Stimulated activated CD8-positive, alpha-beta memory T cell treated with anti-CD3 and anti-CD28 coated beads, Interleukin-4, amount 100 ng/mL, for 24 hours (primary cell): ENCODE data around the gene CYGB.
"Not testable (repeated sequence)": the region's sequence is repeated elsewhere in the genome, so short reads cannot be mapped to it uniquely, and the experiment has no call there.

Source experiments
- DNase-seq: peaks from one replicate; pipeline ENCODE4 v3.0.0-alpha.2; 2020; ENCODE audit warnings: low read depth

CYGB gene

DNA sequence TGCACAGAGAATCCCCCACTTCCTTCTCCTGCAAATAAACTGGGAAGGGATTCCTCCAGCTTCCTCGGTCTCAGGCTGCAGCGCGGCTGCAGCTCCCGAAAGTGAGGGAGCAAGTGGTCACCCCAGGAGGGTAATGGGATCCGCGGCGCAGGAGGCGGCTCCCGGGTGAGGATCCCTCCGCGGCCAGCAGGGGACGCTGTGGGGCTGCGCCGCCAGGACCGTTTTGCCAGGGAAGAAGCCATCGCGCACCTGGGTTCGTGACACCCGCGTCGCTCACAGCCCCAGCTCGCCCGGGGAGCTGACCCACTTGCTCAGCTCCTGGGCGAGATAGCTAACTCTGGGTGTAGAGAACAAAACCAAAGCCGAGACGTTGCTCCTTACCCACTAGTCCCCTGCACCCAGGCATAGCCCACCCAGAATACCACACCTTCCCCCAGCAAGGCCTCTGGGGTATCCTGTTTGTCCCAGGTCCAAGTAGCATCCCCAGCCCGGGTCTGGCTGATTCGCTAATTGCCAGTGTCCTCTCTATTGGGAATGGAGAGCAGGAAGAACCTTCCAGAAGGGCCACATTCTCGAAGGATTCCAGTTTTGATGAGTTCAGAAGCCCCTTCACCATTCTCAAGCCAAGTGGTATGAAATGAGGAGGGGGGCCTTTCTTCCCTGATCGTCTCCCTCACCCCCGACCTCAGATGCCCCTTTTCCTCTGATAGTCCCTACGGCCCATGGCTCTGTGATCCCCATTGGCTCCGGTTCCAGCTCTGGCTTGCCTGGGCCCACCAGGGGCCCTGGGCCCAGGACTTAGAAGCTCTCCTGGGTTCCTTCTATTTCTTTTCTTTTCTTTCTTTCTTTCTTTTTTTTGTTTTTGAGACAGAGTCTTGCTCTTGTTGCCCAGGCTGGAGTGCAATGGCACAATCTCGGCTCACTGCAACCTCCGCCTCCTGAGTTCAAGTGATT, 14.1 kb downstream of the CYGB start:
- peak; percentile 66 for DNase-seq

DNA sequence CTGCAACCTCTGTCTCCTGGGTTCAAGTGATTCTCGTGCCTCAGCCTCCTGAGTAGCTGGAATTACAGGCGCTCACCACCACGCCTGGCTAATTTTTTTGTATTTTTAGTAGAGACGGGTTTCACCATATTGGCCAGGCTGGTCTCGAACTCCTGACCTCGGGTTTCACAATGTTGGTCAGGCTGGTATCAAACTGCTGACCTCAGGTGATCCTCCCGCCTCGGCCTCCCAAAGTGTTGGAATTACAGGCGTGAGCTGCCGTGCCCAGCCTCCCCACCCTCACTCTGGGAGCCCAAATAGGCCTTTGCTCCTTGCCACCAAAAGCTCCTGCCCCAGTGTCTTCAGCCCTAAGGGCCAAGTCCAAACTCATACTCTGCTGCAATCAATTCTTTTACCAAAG, 15.8 kb downstream of the CYGB start:
- not testable (repeated sequence) for DNase-seq

DNA sequence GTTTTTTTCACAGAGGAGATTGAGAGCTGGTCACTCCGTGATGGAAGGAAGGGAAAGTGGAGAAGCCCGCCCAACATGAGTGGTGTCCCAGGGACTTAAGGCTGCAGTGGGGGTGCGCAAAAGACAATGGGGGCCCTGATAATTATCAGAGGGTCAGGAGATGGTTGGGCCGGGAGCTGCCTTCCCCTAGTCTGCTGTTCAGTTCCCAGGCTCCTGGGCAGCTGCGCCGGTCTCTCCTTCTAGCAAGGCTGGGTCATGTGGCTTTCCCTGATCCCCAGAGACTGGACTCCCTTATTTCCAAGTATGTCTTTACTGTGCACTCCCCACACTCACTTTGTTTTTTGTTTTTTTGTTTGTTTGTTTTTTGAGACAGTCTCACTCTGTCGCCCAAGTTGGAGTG, 16.2 kb downstream of the CYGB start:
- DNase-seq, result no peak

DNA sequence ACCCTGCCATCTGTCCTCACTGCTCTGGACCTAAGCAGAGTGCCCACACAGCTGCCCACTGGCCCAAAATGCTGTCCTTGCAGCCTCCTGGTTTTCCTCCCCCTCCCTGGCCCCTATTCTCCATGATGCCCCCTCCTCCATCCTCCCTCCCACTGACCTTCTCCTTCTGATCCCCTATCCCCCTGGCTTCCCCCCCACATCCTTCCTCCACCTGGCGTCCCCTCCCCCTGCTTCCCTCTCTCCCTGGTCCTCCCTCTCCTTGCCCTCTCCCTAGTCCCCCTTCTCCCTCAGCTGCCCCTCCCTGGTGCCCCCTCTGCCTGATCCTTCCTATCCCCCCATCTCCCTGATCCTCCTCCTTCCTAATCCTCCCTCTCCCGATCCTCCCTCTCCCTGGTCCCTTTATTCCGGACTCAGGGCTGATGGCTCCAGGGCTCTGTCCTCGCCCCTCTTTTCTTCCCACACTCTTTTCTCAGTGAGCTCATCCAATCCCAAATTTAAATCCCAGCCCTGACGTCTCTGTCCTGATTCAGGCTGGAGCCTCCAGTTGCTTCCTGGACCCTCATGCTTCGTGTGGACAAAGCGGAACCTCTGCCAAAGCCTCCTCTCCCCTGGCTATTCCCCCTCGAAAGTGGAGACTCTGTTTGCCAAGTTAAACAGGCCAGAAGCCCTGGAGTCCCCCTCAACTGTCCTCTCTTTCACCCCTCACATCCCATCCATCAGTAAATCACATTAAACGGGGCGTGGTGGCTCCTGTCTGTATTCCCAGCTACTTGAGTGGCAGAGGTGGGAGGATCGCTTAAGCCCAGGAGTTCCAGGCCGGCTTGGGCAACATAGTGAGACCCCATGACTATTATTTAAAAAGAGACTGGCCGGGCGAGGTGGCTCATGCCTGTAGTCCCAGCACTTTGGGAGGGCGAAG, 18.2 kb downstream of the CYGB start:
- DNase-seq, result no peak

DNA sequence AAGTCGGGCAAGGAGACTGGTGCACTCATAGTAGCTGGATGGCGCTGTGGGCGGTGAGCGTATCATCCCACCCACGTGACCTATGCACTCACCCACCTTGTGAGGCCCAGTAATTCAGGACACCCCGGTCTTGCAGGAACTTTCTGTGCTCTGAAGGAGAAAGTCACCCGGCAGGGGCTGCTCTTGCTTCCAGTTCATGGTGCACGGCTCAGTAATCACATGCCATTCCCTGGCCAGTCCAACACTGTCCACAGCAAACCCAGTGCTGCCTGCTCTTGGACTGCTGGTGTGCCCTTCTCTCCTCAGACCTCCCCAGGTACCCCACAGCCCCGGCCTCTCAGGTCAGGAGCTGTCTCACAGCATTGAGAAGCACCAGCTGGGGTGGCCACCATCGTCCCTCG, 19.9 kb downstream of the CYGB start:
- no peak for DNase-seq

GRCh38 chr17:76515274-76515949, 22.1 kb downstream of the CYGB start:
- peak; percentile 69 for DNase-seq

DNA sequence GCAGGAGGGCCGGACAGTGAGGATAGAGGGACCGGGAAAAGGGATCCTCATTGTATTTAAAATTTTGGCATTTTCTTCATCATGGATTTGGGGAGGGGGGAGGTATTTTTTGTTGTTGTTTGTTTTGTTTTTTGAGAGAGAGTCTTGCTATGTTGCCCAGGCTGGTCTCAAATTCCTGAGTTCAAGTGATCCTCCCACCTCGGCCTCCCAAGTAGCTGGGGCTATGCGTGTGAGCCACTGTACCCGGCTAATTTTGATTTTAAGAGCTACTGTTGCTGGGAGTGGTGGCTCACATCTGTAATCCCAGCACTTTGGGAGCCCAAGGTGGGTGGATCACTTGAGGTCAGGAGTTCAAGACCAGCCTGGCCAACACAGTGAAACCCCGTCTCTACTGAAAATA, 23.2 kb downstream of the CYGB start:
- DNase-seq, result not testable (repeated sequence)

- DNase-seq, result no peak
These were observed 24.2 kb downstream of the CYGB start for GRCh38 chr17:76513306-76513692.

- DNase-seq, result no peak
These were observed 24.9 kb downstream of the CYGB start for GRCh38 chr17:76512366-76513305.

DNA sequence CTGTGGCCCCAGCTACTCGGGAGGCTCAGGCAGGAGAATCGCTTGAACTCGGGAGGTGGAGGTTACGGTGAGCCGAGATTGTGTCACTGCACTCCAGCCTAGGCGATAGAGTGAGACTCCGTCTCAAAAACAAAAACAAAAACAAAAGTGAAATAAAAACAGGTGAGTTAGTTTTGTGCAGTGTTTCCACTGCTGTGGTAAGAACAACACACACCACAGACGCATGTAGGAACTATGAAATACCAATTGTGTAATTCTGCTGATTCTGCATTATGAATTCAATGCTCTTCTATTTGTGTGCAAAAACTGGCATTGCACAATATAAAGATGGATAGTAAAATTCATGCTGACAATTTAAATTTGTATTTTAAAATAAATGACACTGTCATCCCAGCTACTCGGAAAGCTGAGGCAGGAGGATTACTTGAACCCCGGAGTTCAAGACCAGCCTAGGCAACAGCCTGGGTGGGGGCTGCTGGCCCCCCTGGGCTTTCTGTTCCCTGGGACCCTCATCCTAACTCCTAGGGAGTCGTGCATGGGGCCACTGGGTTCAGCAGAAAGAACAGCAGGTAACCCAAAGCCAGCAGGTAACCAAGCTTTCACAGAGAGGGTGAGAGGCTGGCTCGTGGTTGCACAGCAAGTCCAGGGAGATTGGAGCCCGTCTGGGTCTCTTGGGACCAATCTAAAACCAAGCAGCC, 25.7 kb downstream of the CYGB start:
- DNase-seq, result no peak

DNA sequence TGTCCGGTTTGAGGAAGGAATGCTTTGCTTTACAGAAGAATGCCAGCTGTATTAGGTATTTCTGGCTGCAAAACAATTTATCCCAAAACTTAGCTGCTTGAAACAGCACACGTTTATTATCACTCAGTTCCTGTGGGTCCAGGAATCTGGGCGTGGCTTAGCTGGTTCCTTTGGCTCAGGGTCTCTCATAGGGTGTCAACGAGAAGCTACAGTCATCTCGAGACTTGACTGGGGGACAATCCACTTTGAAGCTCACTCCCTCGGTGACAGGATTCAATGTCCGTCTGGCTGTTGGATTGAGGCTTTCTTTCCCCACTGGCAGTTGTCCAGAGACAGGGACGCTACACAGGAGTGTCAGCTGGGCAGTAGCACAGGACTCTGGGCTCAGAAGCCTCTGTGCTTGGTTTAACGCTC, 26.7 kb downstream of the CYGB start:
- DNase-seq, result no peak

- DNase-seq, result not testable (repeated sequence)
These were observed 28.9 kb downstream of the CYGB start for GRCh38 chr17:76508472-76509063.

DNA sequence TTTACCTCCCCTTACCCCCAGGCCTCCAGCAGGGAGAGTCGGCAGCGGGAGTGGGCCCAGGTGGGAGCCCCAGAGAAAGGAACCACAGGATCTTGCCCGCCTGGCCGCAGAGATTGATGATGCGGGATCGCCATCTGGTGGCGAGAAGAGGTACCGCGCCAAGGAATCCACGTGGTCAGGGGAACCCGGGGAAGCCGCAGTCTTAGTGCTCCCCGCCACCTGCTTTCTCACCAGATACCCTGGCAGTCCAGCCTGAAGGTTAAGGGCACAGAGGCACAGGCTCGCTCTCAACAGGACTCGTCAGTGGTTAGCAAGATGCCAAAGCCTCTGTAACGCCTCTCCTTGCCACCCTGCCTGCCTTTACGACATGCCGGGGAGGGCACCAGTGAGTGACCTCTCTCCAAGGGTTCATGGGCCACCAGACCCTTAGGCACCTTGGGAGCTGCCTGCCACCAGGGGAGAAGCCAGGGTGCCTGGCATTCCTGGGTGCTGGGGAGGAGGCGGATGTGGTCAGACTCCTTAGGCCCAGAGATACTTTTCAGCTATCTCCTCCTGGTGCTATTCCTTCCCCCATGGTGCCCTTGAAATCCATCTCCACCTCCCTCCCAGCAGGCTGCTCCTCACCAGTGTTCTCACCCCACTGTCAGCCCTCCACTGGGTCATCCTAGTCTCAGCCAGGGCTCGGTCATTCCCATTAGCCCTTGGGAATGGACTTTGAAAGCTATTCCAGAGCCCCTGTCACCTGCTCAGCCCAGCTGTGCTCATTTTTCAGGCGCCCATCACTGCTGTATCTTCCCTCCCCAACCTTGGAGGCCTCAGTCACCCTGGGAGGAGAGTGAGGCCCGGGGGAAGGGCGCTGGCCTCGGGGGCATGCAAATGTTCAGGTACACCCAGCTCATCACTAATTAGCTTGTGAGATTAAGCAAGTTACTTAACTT, 30.8 kb downstream of the CYGB start:
- DNase-seq, result peak; percentile 82

GRCh38 chr17:76504117-76504516, 33.4 kb downstream of the CYGB start:
- no peak for DNase-seq

DNA sequence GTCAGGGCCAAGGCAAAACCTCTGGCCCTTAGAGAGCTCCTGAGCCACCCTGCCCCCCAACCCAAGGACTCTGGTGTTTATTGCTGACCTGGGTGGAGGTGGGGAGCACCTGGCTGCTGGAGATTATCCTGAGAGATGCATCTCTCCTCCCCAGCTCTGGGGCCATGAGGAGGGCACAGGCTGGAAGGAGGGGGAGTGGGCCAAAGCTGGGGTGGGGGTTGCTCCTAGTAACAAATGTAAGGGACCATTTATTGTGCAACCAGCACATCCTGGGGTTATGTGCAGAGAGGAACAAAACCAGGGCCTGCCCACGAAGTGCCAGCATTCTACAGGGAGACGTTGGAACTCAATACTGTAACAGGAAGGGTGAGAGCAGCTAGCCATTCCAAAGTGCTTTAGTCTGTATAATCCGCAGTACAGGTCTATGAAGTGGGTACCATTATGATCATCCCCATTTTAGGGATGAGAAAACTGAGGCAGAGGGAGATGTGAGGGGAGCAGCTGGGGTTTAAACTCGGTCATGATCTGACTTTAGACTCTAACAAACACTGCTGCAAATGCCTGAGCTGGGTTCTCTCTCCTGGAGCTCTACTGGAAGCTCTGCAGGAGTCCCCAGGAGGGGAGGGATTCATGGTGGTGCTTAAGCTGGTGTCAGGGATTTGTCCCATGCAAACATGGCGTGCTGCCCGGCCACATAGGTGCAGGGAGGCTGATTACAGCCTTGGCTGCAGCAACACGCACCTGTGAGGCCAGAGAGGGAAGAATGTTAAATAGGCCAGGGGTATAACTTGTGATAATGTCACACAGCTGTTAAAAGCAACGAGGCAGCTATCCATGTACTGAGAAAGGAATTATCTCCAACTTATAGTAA, 34.9 kb downstream of the CYGB start:
- no peak for DNase-seq

GRCh38 chr17:76501827-76502307, 35.6 kb downstream of the CYGB start:
- no peak for DNase-seq

DNA sequence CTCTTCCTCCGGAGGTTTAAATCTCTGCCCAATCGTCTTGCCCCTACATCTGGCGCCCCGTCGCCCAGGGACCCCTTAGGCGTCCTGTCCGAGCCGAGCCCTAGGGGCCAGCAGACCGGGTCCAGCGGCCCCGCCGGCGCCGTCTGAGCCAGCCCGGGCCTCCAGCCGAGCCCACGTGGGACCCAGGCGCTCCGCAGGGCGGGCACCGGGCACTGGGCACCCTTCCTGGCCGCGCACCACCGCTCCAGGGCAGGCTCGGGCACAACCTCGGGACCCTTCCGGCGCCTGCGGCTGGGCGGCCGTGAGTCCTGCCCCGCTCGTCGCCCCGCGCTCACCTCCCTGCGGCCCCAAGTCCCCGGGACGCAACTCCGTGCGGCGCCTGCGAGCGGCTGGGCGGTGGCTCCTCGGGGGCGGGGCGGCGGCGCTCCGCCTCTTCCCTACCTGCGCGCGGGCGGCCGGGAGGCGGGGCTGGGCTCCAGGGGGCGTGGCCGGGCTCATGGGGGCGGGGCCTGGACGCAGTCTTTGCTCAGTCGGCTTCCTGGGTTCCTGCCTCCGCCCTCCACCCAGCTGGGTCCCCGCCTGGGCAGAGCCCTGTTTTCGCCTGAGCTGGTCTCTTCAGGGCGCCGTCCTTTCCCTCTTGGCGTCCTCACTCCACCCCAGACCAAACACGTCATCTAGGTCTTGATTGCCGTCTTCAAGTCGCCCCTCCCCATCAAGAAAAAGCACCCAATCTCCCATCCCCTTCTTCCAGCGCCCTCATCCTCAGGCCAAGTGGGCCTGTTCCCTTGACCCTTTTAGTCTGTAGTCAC, 36.3 kb downstream of the CYGB start, which contains the start of gene RHBDF2:
TSS of gene RHBDF2 (minus strand) at position 406 of the 809 bp plus-strand sequence. CDS start 19,899 bp downstream, outside the sequence.
- peak; percentile 89 for DNase-seq
